Measurements from ENCODE around the gene CLEC5A.

Gene CLEC5A

GRCh38 chr7:141975806-141976523 is 29.2 kb upstream of the CLEC5A start:
- H3K79me1 ChIP-seq (ENCODE audit: low read depth, low read length) = no peaks in the 10 kb centered on the region
- WGBS, 2 donors (ENCODE audit: extremely low coverage in 2 of 2, insufficient read length in 2 of 2, insufficient replicate concordance in 1 of 2) = no CpG with 5 or more reads among the region's 21 CpGs
- H4K91ac ChIP-seq (ENCODE audit: low read depth, low read length, poor library complexity) = no peak overlapping the region
- H3K4ac ChIP-seq (ENCODE audit: low read length) = no peak overlapping the region
- no peak overlapping the region for H2BK120ac ChIP-seq (ENCODE audit: low read depth, low read length)
- no peak overlapping the region for H3K14ac ChIP-seq (ENCODE audit: low read length)
- no peak overlapping the region for H3K9ac ChIP-seq (ENCODE audit: low read depth, low read length, poor library complexity)
- H2BK12ac ChIP-seq (ENCODE audit: low read length) = no peak overlapping the region
- H2AFZ ChIP-seq (ENCODE audit: low read length) = peak overlapping the region; percentile 78
- H2AK5ac ChIP-seq (ENCODE audit: low read depth, low read length) = no peak overlapping the region
- H3K27me3 ChIP-seq (ENCODE audit: control insufficient read depth in 3 of 3, insufficient read depth in 3 of 3, low read depth in 1 of 3, low read length in 3 of 3) = peaks cover 0 to 1% (median 0%) of the 10 kb centered on the region in 3 experiments
- peak; percentile 81 for DNase-seq (ENCODE audit: low spot score)
- no peak overlapping the region for H4K8ac ChIP-seq (ENCODE audit: low read depth, low read length)
- H3K4me3 ChIP-seq (ENCODE audit: low read length in 2 of 2) = no peak overlapping the region
- no peaks in the 10 kb centered on the region for H3K4me1 ChIP-seq (ENCODE audit: control insufficient read depth in 2 of 2, insufficient read depth in 1 of 2, low read depth in 1 of 2, low read length in 2 of 2)
- H3K23ac ChIP-seq (ENCODE audit: low read depth, low read length, poor library complexity) = no peak overlapping the region
- no peak overlapping the region for H3K27ac ChIP-seq (replicated peaks; ENCODE audit: low read length)
- H3K36me3 ChIP-seq (replicated peaks in 1 of 2; ENCODE audit: control insufficient read depth in 2 of 2, insufficient read depth in 2 of 2, low read length in 2 of 2) = no peaks in the 10 kb centered on the region
- peak overlapping the region; percentile 44 for H3K4me2 ChIP-seq (ENCODE audit: insufficient read depth, low read length, poor library complexity, severe bottlenecking)
- H3K9me3 ChIP-seq (replicated peaks in 1 of 2; ENCODE audit: control insufficient read depth in 2 of 2, insufficient read depth in 1 of 2, low read depth in 1 of 2, low read length in 2 of 2) = no peaks in the 10 kb centered on the region
- H2BK15ac ChIP-seq (ENCODE audit: low read length) = no peak overlapping the region
- H3K18ac ChIP-seq (ENCODE audit: low read length) = no peak overlapping the region
- H2BK5ac ChIP-seq (ENCODE audit: low read length) = no peak overlapping the region

- Histone ChIP-seq H3K4ac (ENCODE audit: low read length) (no peak overlapping the region), H3K79me1 (ENCODE audit: low read depth, low read length) (no peaks in the 10 kb centered on the region), H3K4me3 (ENCODE audit: low read length in 2 of 2) (no peak overlapping the region), H3K23ac (ENCODE audit: low read depth, low read length, poor library complexity) (no peak overlapping the region), H3K27ac (replicated peaks; ENCODE audit: low read length) (no peak overlapping the region), H2AK5ac (ENCODE audit: low read depth, low read length) (no peak overlapping the region), H3K4me1 (ENCODE audit: control insufficient read depth in 2 of 2, insufficient read depth in 1 of 2, low read depth in 1 of 2, low read length in 2 of 2) (no peaks in the 10 kb centered on the region), H2BK12ac (ENCODE audit: low read length) (no peak overlapping the region), H3K14ac (ENCODE audit: low read length) (no peak overlapping the region), H4K91ac (ENCODE audit: low read depth, low read length, poor library complexity) (no peak overlapping the region), H3K4me2 (ENCODE audit: insufficient read depth, low read length, poor library complexity, severe bottlenecking) (no peak overlapping the region), H2BK120ac (ENCODE audit: low read depth, low read length) (no peak overlapping the region), H3K36me3 (replicated peaks in 1 of 2; ENCODE audit: control insufficient read depth in 2 of 2, insufficient read depth in 2 of 2, low read length in 2 of 2) (no peaks in the 10 kb centered on the region), H2AFZ (ENCODE audit: low read length) (no peak overlapping the region), H3K27me3 (ENCODE audit: control insufficient read depth in 3 of 3, insufficient read depth in 3 of 3, low read depth in 1 of 3, low read length in 3 of 3) (peaks cover 0 to 1% (median 0%) of the 10 kb centered on the region in 3 experiments), H3K9me3 (replicated peaks in 1 of 2; ENCODE audit: control insufficient read depth in 2 of 2, insufficient read depth in 1 of 2, low read depth in 1 of 2, low read length in 2 of 2) (no peaks in the 10 kb centered on the region), H3K9ac (ENCODE audit: low read depth, low read length, poor library complexity) (no peak overlapping the region), H2BK5ac (ENCODE audit: low read length) (no peak overlapping the region), H4K8ac (ENCODE audit: low read depth, low read length) (no peak overlapping the region), H2BK15ac (ENCODE audit: low read length) (no peak overlapping the region), H3K18ac (ENCODE audit: low read length) (no peak overlapping the region)
- DNase-seq (ENCODE audit: low spot score) = no peak
- no CpG with 5 or more reads among the region's 2 CpGs for WGBS, 2 donors (ENCODE audit: extremely low coverage in 2 of 2, insufficient read length in 2 of 2, insufficient replicate concordance in 1 of 2)
Measured at GRCh38 chr7:141974831-141975230, 28.1 kb upstream of the CLEC5A start.

GRCh38 chr7:141973673-141974072 is 26.9 kb upstream of the CLEC5A start, which contains the start of gene TAS2R38:
Gene TAS2R38 (minus strand): TSS chr7:141973773. CDS start chr7:141973689, 84 bp downstream.
- Histone ChIP-seq H3K18ac (ENCODE audit: low read length) (peak within 1 kb of the TSS; percentile 9), H3K79me1 (ENCODE audit: low read depth, low read length) (no peaks in the 10 kb centered on the region), H4K91ac (ENCODE audit: low read depth, low read length, poor library complexity) (no peak within 1 kb of the TSS), H2AFZ (ENCODE audit: low read length) (no peak within 1 kb of the TSS), H2BK15ac (ENCODE audit: low read length) (no peak within 1 kb of the TSS), H3K23ac (ENCODE audit: low read depth, low read length, poor library complexity) (no peak within 1 kb of the TSS), H3K9me3 (replicated peaks in 1 of 2; ENCODE audit: control insufficient read depth in 2 of 2, insufficient read depth in 1 of 2, low read depth in 1 of 2, low read length in 2 of 2) (no peaks in the 10 kb centered on the region), H3K4ac (ENCODE audit: low read length) (no peak within 1 kb of the TSS), H3K36me3 (replicated peaks in 1 of 2; ENCODE audit: control insufficient read depth in 2 of 2, insufficient read depth in 2 of 2, low read length in 2 of 2) (no peaks in the 10 kb centered on the region), H2BK12ac (ENCODE audit: low read length) (no peak within 1 kb of the TSS), H3K4me1 (ENCODE audit: control insufficient read depth in 2 of 2, insufficient read depth in 1 of 2, low read depth in 1 of 2, low read length in 2 of 2) (no peaks in the 10 kb centered on the region), H3K4me3 (ENCODE audit: low read length in 2 of 2) (no peak within 1 kb of the TSS), H3K4me2 (ENCODE audit: insufficient read depth, low read length, poor library complexity, severe bottlenecking) (no peak within 1 kb of the TSS), H3K9ac (ENCODE audit: low read depth, low read length, poor library complexity) (no peak within 1 kb of the TSS), H3K27ac (replicated peaks; ENCODE audit: low read length) (no peak within 1 kb of the TSS), H2AK5ac (ENCODE audit: low read depth, low read length) (no peak within 1 kb of the TSS), H2BK120ac (ENCODE audit: low read depth, low read length) (no peak within 1 kb of the TSS), H4K8ac (ENCODE audit: low read depth, low read length) (peak within 1 kb of the TSS; percentile 55), H3K14ac (ENCODE audit: low read length) (peak within 1 kb of the TSS; percentile 27), H3K27me3 (ENCODE audit: control insufficient read depth in 3 of 3, insufficient read depth in 3 of 3, low read depth in 1 of 3, low read length in 3 of 3) (peaks cover 0 to 1% (median 0%) of the 10 kb centered on the region in 3 experiments), H2BK5ac (ENCODE audit: low read length) (no peak within 1 kb of the TSS)
- DNase-seq (ENCODE audit: low spot score) = no peak
- no CpG with 5 or more reads among the region's 7 CpGs for WGBS, 2 donors (ENCODE audit: extremely low coverage in 2 of 2, insufficient read length in 2 of 2, insufficient replicate concordance in 1 of 2)

GRCh38 chr7:141960687-141961422 is 14.1 kb upstream of the CLEC5A start:
- DNase-seq (ENCODE audit: low spot score) = no peak
- H3K36me3 ChIP-seq (replicated peaks in 1 of 2; ENCODE audit: control insufficient read depth in 2 of 2, insufficient read depth in 2 of 2, low read length in 2 of 2) = no peaks in the 10 kb centered on the region
- H3K4ac ChIP-seq (ENCODE audit: low read length) = no peak overlapping the region
- WGBS, 2 donors (ENCODE audit: extremely low coverage in 2 of 2, insufficient read length in 2 of 2, insufficient replicate concordance in 1 of 2) = no CpG with 5 or more reads among the region's 3 CpGs
- no peak overlapping the region for H2BK5ac ChIP-seq (ENCODE audit: low read length)
- H3K27me3 ChIP-seq (ENCODE audit: control insufficient read depth in 3 of 3, insufficient read depth in 3 of 3, low read depth in 1 of 3, low read length in 3 of 3) = no peaks in the 10 kb centered on the region
- H2BK15ac ChIP-seq (ENCODE audit: low read length) = no peak overlapping the region
- no peak overlapping the region for H3K4me3 ChIP-seq (ENCODE audit: low read length in 2 of 2)
- H3K9me3 ChIP-seq (replicated peaks in 1 of 2; ENCODE audit: control insufficient read depth in 2 of 2, insufficient read depth in 1 of 2, low read depth in 1 of 2, low read length in 2 of 2) = no peaks in the 10 kb centered on the region
- H3K9ac ChIP-seq (ENCODE audit: low read depth, low read length, poor library complexity) = no peak overlapping the region
- no peak overlapping the region for H3K18ac ChIP-seq (ENCODE audit: low read length)
- peaks cover 0 to 2% of the 10 kb centered on the region in 2 donors for H3K4me1 ChIP-seq (ENCODE audit: control insufficient read depth in 2 of 2, insufficient read depth in 1 of 2, low read depth in 1 of 2, low read length in 2 of 2)
- no peak overlapping the region for H2BK12ac ChIP-seq (ENCODE audit: low read length)
- H4K8ac ChIP-seq (ENCODE audit: low read depth, low read length) = no peak overlapping the region
- H3K79me1 ChIP-seq (ENCODE audit: low read depth, low read length) = no peaks in the 10 kb centered on the region
- no peak overlapping the region for H3K4me2 ChIP-seq (ENCODE audit: insufficient read depth, low read length, poor library complexity, severe bottlenecking)
- H2AK5ac ChIP-seq (ENCODE audit: low read depth, low read length) = no peak overlapping the region
- H2AFZ ChIP-seq (ENCODE audit: low read length) = no peak overlapping the region
- H3K14ac ChIP-seq (ENCODE audit: low read length) = no peak overlapping the region
- H4K91ac ChIP-seq (ENCODE audit: low read depth, low read length, poor library complexity) = no peak overlapping the region
- no peak overlapping the region for H3K23ac ChIP-seq (ENCODE audit: low read depth, low read length, poor library complexity)
- H3K27ac ChIP-seq (replicated peaks; ENCODE audit: low read length) = no peak overlapping the region
- no peak overlapping the region for H2BK120ac ChIP-seq (ENCODE audit: low read depth, low read length)

Data from neuronal stem cell (in vitro differentiated cells).